CD4-positive, alpha-beta T cell (primary cell): ENCODE measurements around the gene GRK3. TPM values are rescaled to one million over a fixed set of nuclear protein-coding genes. Genes with fewer than 3 reads are reported as not detected.
"Not testable (repeated sequence)": the region's sequence is repeated elsewhere in the genome, so short reads cannot be mapped to it uniquely, and the experiment has no call there.

Experiments
- ATAC-seq: fragments of 200-7000 bp; cut with Tn5 transposase; one replicate; pipeline ENCODE4 v1.10.0; 2022; ENCODE audit warnings: mild to moderate bottlenecking; ENCODE audit not compliant: poor library complexity
- CTCF ChIA-PET: fragments of 350-600 bp; sonication (Branson Sonifier 250); formaldehyde crosslinking; loops from one replicate; lab custom pipeline; 2021; ENCODE audit warnings: antibody characterized with exemption, inconsistent platforms; lab: Charles Lee
- POLR2A ChIA-PET: fragments of 350-600 bp; sonication (Branson Sonifier 250); formaldehyde crosslinking; loops from one replicate; lab custom pipeline; 2021; ENCODE audit warnings: antibody characterized with exemption, inconsistent platforms; lab: Charles Lee
- DNase-seq, 14 experiments: peaks; one replicate each; pipeline ENCODE4 v3.0.0-alpha.2; 2013 to 2020; ENCODE audit warnings: mixed read lengths in 2 of 14
- H3K27ac ChIP-seq, 2 donors: one replicate each; pipeline versions ENCODE4 v1.5.1 to v1.7.0; 2013; ENCODE audit warnings: low read length in 2 of 2, low read depth in 1 of 2, mild to moderate bottlenecking in 1 of 2
- H3K27me3 ChIP-seq, 2 experiments: 1 replicate in 1 of 2; 2 replicates in 1 of 2; pipeline versions ENCODE4 v1.6.1 to v1.7.0; 2013; ENCODE audit warnings: low read length in 2 of 2, control low read depth in 1 of 2, mild to moderate bottlenecking in 1 of 2, moderate library complexity in 1 of 2; ENCODE audit not compliant: insufficient read depth in 2 of 2, control insufficient read depth in 1 of 2
- H3K36me3 ChIP-seq: one replicate; pipeline ENCODE4 v1.6.1; 2013; ENCODE audit warnings: low read length, control low read depth; ENCODE audit not compliant: insufficient read depth
- H3K4me1 ChIP-seq: one replicate; pipeline ENCODE4 v1.6.1; 2013; ENCODE audit warnings: low read length, control low read depth; ENCODE audit not compliant: insufficient read depth
- H3K4me3 ChIP-seq: one replicate; pipeline ENCODE4 v1.5.1; 2013; ENCODE audit warnings: mild to moderate bottlenecking, low read length, moderate library complexity
- H3K9me3 ChIP-seq, 2 experiments: 1 replicate in 1 of 2; 2 replicates in 1 of 2; pipeline versions ENCODE4 v1.6.1 to v1.7.0; 2013; ENCODE audit warnings: low read length in 2 of 2, mild to moderate bottlenecking in 2 of 2, control low read depth in 1 of 2, moderate library complexity in 1 of 2; ENCODE audit not compliant: control insufficient read depth in 1 of 2, insufficient read depth in 1 of 2
- H3K27ac Mint-ChIP-seq: one replicate; pipeline ENCODE4 v1.8.0; 2020; ENCODE audit warnings: mixed read lengths
- H3K27me3 Mint-ChIP-seq: one replicate; pipeline ENCODE4 v1.8.0; 2021; ENCODE audit warnings: mixed read lengths
- H3K36me3 Mint-ChIP-seq: one replicate; pipeline ENCODE4 v1.8.0; 2021; ENCODE audit warnings: low read depth, mixed read lengths
- H3K4me1 Mint-ChIP-seq: one replicate; pipeline ENCODE4 v1.8.0; 2021; ENCODE audit warnings: low read depth, mixed read lengths
- H3K4me3 Mint-ChIP-seq: one replicate; pipeline ENCODE4 v1.8.0; 2020; ENCODE audit warnings: mild to moderate bottlenecking, mixed read lengths
- H3K9me3 Mint-ChIP-seq: one replicate; pipeline ENCODE4 v1.8.0; 2020; ENCODE audit warnings: mixed read lengths
- intact Hi-C, 2 experiments: fragments of 100-400 bp; cut with DNase I in 1 of 2; cut with micrococcal nuclease in 1 of 2; formaldehyde crosslinking; loops; one replicate each; pipeline versions ENCODE4 v1.15.1 to v1.9.0; 2023 to 2025; cut with DNase I, micrococcal nuclease
- total RNA-seq, 174 experiments: library from RNA in 2 of 174; stranded (reverse) in 2 of 174; gene quantifications; one replicate each; pipeline ENCODE4 v1.2.3 and lab custom pipeline; 2021 to 2026

Gene GRK3
- total RNA-seq, 2 experiments from 2014 or later = 1.7 to 2.0 TPM

DNA sequence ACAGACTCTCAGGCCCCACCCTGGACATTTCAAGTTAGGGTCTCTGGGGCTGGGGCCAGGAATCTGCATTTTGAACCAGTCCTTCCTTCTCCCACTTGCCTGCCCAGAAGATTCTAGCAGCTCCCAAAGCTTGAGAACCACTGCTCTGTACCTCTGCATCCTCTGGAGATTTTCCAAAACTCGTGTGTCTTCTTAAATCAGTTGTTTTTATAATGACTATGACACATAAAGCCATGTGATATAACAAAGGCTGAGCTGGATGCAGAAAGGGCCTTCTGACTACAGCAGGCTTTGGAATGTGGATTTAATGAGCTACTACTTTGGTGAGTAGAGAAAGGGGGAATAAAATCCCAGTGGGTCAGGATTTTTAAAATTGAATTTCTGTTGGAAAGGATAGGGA, 37.5 kb upstream of the GRK3 start:
- H3K4me1 Mint-ChIP-seq, H3K36me3 ChIP-seq, H3K9me3 Mint-ChIP-seq, H3K27ac Mint-ChIP-seq, POLR2A ChIA-PET, intact Hi-C loops, H3K27ac ChIP-seq, H3K4me1 ChIP-seq, H3K9me3 ChIP-seq, H3K36me3 Mint-ChIP-seq, H3K4me3 Mint-ChIP-seq, H3K4me3 ChIP-seq, ATAC-seq, H3K27me3 ChIP-seq, CTCF ChIA-PET, DNase-seq: not testable (repeated sequence)
- peaks cover 11% of the 10 kb centered on the region for H3K27me3 Mint-ChIP-seq

DNA sequence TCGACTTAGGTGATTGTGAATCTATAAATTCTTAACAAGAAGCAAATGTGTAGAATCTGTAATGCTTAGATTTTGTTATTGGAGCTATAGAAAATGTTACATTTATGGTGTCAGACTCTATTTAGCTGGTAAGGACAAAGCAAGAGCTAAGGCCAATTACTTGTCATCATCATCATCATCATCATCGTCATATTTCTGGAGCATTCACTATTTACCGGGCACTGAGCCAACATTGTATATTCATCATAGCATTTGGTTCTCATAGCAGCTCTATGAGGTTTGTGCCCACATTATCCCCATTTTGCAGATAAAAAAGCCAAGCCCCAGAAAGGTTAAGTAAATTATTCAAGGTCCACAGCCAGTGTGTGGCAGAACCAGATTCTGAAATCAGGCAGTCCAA, 36.4 kb upstream of the GRK3 start:
- ATAC-seq, POLR2A ChIA-PET, H3K9me3 Mint-ChIP-seq: not testable (repeated sequence)

DNA sequence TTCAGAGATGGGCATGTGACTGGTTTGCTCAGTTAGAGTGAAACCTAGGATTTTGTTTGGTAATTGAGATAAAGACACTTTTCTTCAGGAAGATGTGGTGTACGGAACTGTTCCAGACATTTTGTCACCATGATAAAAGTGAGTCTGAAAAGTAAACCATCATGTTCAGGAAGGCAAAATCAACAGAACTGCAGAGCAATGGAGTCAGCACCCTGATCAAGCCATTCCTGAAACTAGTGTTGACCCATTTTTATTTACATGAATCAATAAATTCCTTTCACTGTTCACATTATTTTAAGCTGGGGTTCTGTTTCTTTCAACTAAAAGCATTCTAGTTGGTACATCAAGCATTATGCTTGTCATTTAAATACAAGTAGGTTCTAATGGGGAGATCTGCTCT, 35.4 kb upstream of the GRK3 start:
- H3K9me3 Mint-ChIP-seq, H3K36me3 ChIP-seq, H3K4me3 Mint-ChIP-seq, H3K27ac ChIP-seq, H3K4me1 ChIP-seq, H3K9me3 ChIP-seq, DNase-seq, intact Hi-C loops, H3K27ac Mint-ChIP-seq, H3K36me3 Mint-ChIP-seq, ATAC-seq, POLR2A ChIA-PET, H3K27me3 ChIP-seq, H3K4me3 ChIP-seq, CTCF ChIA-PET, H3K4me1 Mint-ChIP-seq: not testable (repeated sequence)
- H3K27me3 Mint-ChIP-seq = peaks cover 11% of the 10 kb centered on the region

More for the DNA sequence above, 36.4 kb upstream of the GRK3 start:
- H3K36me3 Mint-ChIP-seq, DNase-seq, CTCF ChIA-PET, H3K27me3 ChIP-seq, H3K4me3 Mint-ChIP-seq, H3K4me3 ChIP-seq, H3K27ac Mint-ChIP-seq, H3K27ac ChIP-seq, H3K4me1 Mint-ChIP-seq, H3K4me1 ChIP-seq, intact Hi-C loops, H3K9me3 ChIP-seq, H3K36me3 ChIP-seq: not testable (repeated sequence)
- peaks cover 11% of the 10 kb centered on the region for H3K27me3 Mint-ChIP-seq

DNA sequence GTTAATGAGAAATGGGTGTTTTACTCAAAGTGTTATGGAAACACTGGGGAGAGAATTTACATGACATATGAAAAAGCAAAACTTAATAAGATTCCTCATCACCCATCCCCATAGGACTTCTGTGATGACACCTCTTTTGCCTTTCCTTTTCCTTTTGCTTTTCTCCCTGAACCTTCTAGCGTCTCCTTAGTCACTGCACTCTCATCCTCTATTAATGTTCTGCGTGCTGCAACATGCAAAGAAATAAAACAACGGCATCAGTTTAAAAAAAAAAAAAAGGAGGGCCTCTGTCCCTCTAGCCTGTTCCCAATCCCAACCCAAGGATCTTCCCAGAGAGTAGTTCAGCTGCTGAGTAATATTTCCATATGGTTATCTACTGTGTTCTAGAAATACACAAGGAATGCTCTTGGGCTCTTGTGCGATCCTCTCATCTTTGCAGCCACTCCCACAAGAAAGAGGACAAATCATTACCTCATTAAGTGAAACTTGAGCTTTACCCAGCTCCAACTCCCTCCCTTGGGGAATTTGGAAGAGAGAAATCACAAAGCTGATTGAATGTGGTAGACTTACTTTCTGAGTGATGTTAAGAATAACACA, 34.8 kb upstream of the GRK3 start:
- H3K9me3 Mint-ChIP-seq, H3K27ac Mint-ChIP-seq, H3K4me1 ChIP-seq, H3K36me3 Mint-ChIP-seq, H3K36me3 ChIP-seq, H3K9me3 ChIP-seq, H3K27me3 ChIP-seq, CTCF ChIA-PET, POLR2A ChIA-PET, DNase-seq, H3K4me1 Mint-ChIP-seq, ATAC-seq, H3K4me3 Mint-ChIP-seq, H3K4me3 ChIP-seq, H3K27ac ChIP-seq, intact Hi-C loops: not testable (repeated sequence)
- peaks cover 11% of the 10 kb centered on the region for H3K27me3 Mint-ChIP-seq

DNA sequence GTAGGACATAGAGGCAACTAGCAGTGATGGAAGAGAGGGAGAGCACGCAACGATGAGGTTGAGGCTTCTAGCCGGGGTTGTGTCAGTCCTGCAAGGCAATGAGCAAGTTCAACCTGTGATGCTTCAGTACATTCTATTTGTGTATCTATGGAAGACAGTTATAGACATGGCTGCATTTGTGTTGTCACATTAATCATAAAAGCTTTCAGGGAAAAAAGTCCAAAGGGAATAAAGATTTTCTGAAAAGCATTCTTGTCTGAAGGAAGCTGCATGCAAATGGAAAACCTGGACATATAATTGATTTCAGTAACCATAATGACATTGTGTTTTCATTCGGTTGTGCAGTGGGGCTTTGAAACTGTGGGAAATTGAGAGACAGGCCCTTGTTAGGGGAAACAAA, 32.8 kb upstream of the GRK3 start:
- not testable (repeated sequence) for H3K27ac Mint-ChIP-seq, H3K9me3 Mint-ChIP-seq

More for the DNA sequence above, 32.8 kb upstream of the GRK3 start:
- H3K36me3 ChIP-seq, H3K27me3 Mint-ChIP-seq, POLR2A ChIA-PET, H3K36me3 Mint-ChIP-seq, H3K4me1 ChIP-seq, H3K4me3 ChIP-seq, H3K9me3 ChIP-seq, H3K4me1 Mint-ChIP-seq, DNase-seq, intact Hi-C loops, H3K27ac ChIP-seq, CTCF ChIA-PET, H3K27me3 ChIP-seq, H3K4me3 Mint-ChIP-seq, ATAC-seq: not testable (repeated sequence)
